ENCODE results near the gene S100A3. TPM values are rescaled to one million over a fixed set of nuclear protein-coding genes. Genes with fewer than 3 reads are reported as not detected.

Gene S100A3
- total and polyA plus RNA-seq, 2 of the 8 experiments (the other 6 are each of a cell fraction or from before 2014, with no cell fraction given) = 0.26 to 0.47 TPM

GRCh38 chr1:153513666-153514065 is 35.4 kb downstream of the S100A3 start:
- Histone ChIP-seq H3K27ac (ENCODE audit: low read depth, low read length) (no peak overlapping the region), H3K23me2 (ENCODE audit: low read depth, low read length) (no peaks in the 10 kb centered on the region), H4K8ac (ENCODE audit: extremely low read depth, insufficient read depth, low read length) (no peak overlapping the region), H3K14ac (ENCODE audit: insufficient read length) (no peak overlapping the region), H4K91ac (replicated peaks; ENCODE audit: insufficient read length, low read length) (no peak overlapping the region), H3K36me3 (ENCODE audit: control insufficient read depth in 2 of 4, insufficient read depth in 4 of 4, low read length in 3 of 4) (no peaks in the 10 kb centered on the region; a peak in 1 of 8 replicates), H3K79me2 (ENCODE audit: control insufficient read depth in 1 of 2, insufficient read depth in 2 of 2, low read length in 2 of 2) (no peaks in the 10 kb centered on the region), H2BK5ac (ENCODE audit: low read depth, low read length) (no peak overlapping the region), H3K9ac (replicated peaks in 1 of 4; ENCODE audit: extremely low read depth in 1 of 4, low read depth in 3 of 4, low read length in 3 of 4) (no peak overlapping the region), H3K9me3 (ENCODE audit: insufficient read depth in 2 of 2, low read depth in 1 of 2, low read length in 1 of 2) (no peaks in the 10 kb centered on the region), H3K4me2 (ENCODE audit: insufficient read depth in 1 of 2, low read depth in 2 of 2, low read length in 2 of 2) (no peak overlapping the region), H4K5ac (ENCODE audit: insufficient read length, low read depth, low read length) (no peak overlapping the region), H3K23ac (ENCODE audit: insufficient read length) (no peak overlapping the region), H2BK120ac (replicated peaks; ENCODE audit: low read depth, low read length) (no peak overlapping the region), H3K4ac (replicated peaks; ENCODE audit: insufficient read length, low read depth, low read length) (no peak overlapping the region), H2BK20ac (ENCODE audit: low read length) (no peak overlapping the region), H3K56ac (replicated peaks; ENCODE audit: insufficient read length, low read depth, low read length) (no peak overlapping the region), H3K79me1 (ENCODE audit: low read depth, low read length) (no peaks in the 10 kb centered on the region), H3K4me3 (ENCODE audit: extremely low read depth in 1 of 4, insufficient read depth in 2 of 4, low read depth in 3 of 4, low read length in 4 of 4) (no peak overlapping the region), H3K27me3 (replicated peaks in 1 of 4; ENCODE audit: control insufficient read depth in 3 of 4, extremely low read depth in 1 of 4, insufficient read depth in 3 of 4, low read length in 3 of 4) (peaks cover 0 to 8% (median 5%) of the 10 kb centered on the region in 4 experiments; a peak in 4 of 7 replicates), H4K20me1 (replicated peaks in 1 of 2; ENCODE audit: control insufficient read depth in 1 of 2, insufficient read depth in 2 of 2, low read length in 2 of 2) (no peaks in the 10 kb centered on the region), H3K18ac (ENCODE audit: extremely low read depth, low read length) (no peak overlapping the region), H2BK12ac (ENCODE audit: low read depth, low read length) (no peak overlapping the region), H2AFZ (ENCODE audit: low read length) (no peak overlapping the region), H2AK5ac (ENCODE audit: low read depth, low read length) (no peak overlapping the region), H3K4me1 (replicated peaks in 1 of 4; ENCODE audit: control insufficient read depth in 3 of 4, insufficient read depth in 4 of 4, low read length in 3 of 4) (peaks cover 0 to 3% (median 0%) of the 10 kb centered on the region in 4 experiments; a peak in 1 of 7 replicates), H2BK15ac (ENCODE audit: low read length) (no peak overlapping the region)
- POLR2A ChIA-PET (ENCODE audit: partially characterized antibody) = interaction anchor here (1.2 kb wide), 1 partner anchor 121 kb away, joined by 4 read pairs; the partner anchor contains the start of gene CHTOP
- WGBS, 2 experiments (ENCODE audit: extremely low coverage in 1 of 2, insufficient coverage in 1 of 2, insufficient read length in 1 of 2, insufficient replicate concordance in 2 of 2, low coverage in 1 of 2, low lambda C conversion rate in 2 of 2, missing lambda C conversion rate in 1 of 2) = 85% methylated on average over 5 of the region's 7 CpGs; no CpG with 5 or more reads in 1 of the 2 experiments
- TF ChIP-seq CBX8 (IDR thresholded peaks at IDR 0.05; ENCODE audit: borderline replicate concordance, low read depth, low read length) = no peak
- TF ChIP-seq CTCF (IDR thresholded peaks at IDR 0.05; ENCODE audit: control extremely low read depth in 1 of 3, insufficient read depth in 1 of 3, low read depth in 1 of 3, low read length in 3 of 3) = no peak
- FAIRE-seq (no peak), DNase-seq (ENCODE audit: low read depth in 1 of 2, low spot score in 2 of 2) (no peak)
- CTCF ChIA-PET (ENCODE audit: partially characterized antibody) = interaction anchor here (0.6 to 4.6 kb wide), 3 partner anchors 18 to 59 kb away, joined by 3 to 28 read pairs (median 10); no protein-coding TSS in a partner anchor

All from H1 (cell line).